Activated CD8-positive, alpha-beta memory T cell treated with anti-CD3 and anti-CD28 coated beads, Interleukin-2, amount 10 ng/mL, durations not matched to agents 7 days and 5 days (primary cell): ENCODE results near the gene RNASE7. TPM values are rescaled to one million over a fixed set of nuclear protein-coding genes. Genes with fewer than 3 reads are reported as not detected.

Experiments used
- ATAC-seq: fragments of 150-1000 bp; cut with Tn5 transposase; one replicate; pipeline ENCODE4 v1.10.0; 2021; ENCODE audit warnings: moderate library complexity
- CTCF ChIA-PET: fragments of 350-600 bp; sonication (Branson Sonifier 250); formaldehyde crosslinking; loops from one replicate; lab custom pipeline; 2021; ENCODE audit warnings: antibody characterized with exemption; lab: Charles Lee
- DNase-seq: peaks from one replicate; pipeline ENCODE4 v3.0.0-alpha.2; 2020
- H3K27ac Mint-ChIP-seq: one replicate; pipeline ENCODE4 v1.8.0; 2021; ENCODE audit warnings: mild to moderate bottlenecking, mixed read lengths
- H3K27me3 Mint-ChIP-seq: one replicate; pipeline ENCODE4 v1.8.0; 2021; ENCODE audit warnings: mixed read lengths
- H3K36me3 Mint-ChIP-seq: one replicate; pipeline ENCODE4 v1.8.0; 2021; ENCODE audit warnings: mild to moderate bottlenecking, mixed read lengths
- H3K4me1 Mint-ChIP-seq: one replicate; pipeline ENCODE4 v1.8.0; 2021; ENCODE audit warnings: mixed read lengths
- H3K4me3 Mint-ChIP-seq: one replicate; pipeline ENCODE4 v1.8.0; 2021; ENCODE audit warnings: mild to moderate bottlenecking, moderate library complexity, mixed read lengths
- H3K9me3 Mint-ChIP-seq: one replicate; pipeline ENCODE4 v1.8.0; 2022; ENCODE audit warnings: low read depth, mixed read lengths
- total RNA-seq, 2 experiments: library from RNA; stranded (reverse); gene quantifications; one replicate each; pipeline ENCODE4 v1.2.3, GENCODE V29; 2021

The RNASE7 gene
- total RNA-seq, 2 experiments from 2014 or later: not detected

DNA sequence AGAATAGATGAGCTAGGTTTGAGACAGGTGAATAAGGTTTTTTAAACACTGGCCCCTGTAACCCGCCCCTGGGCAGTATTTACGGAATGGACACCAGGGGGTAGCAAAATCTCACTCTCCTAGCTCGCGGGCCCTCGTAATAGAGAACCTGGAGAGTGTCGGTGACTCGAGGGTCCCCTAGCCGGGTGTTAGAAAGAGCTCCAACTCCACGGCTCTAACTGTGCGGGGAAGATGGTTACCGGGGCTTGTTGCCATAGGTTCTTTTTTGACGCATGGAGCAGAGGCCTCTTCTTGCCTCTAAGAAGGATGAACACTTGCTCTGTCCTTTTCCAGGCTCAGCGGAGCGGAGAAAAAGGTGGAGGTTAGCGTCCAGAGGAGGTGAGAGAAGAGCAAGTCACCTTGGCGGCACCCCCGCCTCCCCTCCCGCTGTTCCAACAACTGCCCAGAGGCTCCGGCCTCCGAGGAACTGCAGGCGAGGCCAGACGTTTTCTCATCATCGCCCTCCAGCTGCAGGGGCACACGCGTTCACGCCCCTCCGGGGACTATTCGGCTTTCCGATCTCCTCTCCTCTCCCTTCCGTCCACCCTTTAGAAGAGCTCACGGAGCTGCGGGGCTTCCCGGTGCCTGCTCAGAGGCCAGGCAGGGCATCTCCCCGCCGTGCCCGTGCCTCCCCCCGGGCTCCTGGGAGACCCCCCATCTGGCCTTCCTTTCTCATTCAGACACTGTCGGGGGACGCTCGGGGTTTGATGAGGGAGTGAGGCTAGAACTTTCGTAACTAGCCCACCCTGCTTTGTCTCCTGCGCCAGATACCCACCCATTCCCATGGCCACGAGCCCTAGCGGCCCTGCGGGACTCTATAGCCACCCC is 26.6 kb downstream of the RNASE7 start:
- peaks cover 89% of the 10 kb centered on the region for H3K27me3 Mint-ChIP-seq
- CTCF ChIA-PET: interaction anchor here (1.0 to 5.0 kb wide), 20 partner anchors 12 to 186 kb away, joined by 3 to 109 read pairs (median 5); partner anchors contain the start of genes TMEM253 and ZNF219
- peak; percentile 62 for ATAC-seq
- peaks cover 31% of the 10 kb centered on the region for H3K4me1 Mint-ChIP-seq
- DNase-seq: peak; percentile 64
- no peaks in the 10 kb centered on the region for H3K9me3 Mint-ChIP-seq
- H3K36me3 Mint-ChIP-seq: no peaks in the 10 kb centered on the region
- no peak overlapping the region for H3K4me3 Mint-ChIP-seq
- H3K27ac Mint-ChIP-seq: no peak overlapping the region

DNA sequence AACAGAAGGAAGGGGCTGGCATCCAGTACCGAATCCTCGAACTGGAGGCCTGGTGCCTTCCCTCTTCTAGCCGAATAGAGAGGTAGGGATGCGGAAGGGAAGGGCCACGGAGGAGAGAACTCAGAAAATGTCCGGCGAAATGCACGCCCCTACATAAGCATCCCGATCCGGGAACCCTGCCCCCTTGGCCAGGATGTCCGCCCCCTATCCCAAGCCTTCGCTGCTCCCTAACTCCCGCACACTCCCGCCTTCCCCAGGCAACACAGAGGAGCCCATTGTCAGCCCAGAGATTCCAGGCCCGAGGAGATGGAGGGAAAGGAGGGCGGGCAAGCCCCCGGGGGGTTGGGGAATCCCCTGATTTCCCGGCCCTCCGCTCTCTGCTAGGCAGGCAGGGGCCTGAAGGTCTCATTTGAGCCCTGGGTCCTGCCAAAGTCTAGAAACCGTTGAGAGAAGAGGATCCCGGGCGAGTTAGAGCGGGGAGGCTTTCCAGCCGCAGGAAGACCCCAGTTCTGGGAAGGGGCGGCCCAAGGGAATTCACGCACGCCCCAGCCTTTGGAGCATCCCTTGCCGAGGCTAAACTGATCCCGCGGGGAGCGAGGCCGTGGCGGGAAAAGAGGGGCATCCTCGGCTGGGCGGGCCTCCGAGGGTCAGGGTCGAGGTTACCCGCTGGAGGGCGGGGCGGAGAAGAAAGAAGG is 27.4 kb downstream of the RNASE7 start:
- H3K27me3 Mint-ChIP-seq: peaks cover 84% of the 10 kb centered on the region
- peak overlapping the region; percentile 47 for H3K4me3 Mint-ChIP-seq
- DNase-seq (no peak), ATAC-seq (no peak)
- CTCF ChIA-PET: interaction anchor here (1.0 to 5.9 kb wide), 16 partner anchors 18 to 92 kb away, joined by 3 to 109 read pairs (median 16); partner anchors contain the start of genes TMEM253 and ZNF219
- H3K9me3 Mint-ChIP-seq: no peaks in the 10 kb centered on the region
- no peak overlapping the region for H3K27ac Mint-ChIP-seq
- no peaks in the 10 kb centered on the region for H3K36me3 Mint-ChIP-seq
- peaks cover 31% of the 10 kb centered on the region for H3K4me1 Mint-ChIP-seq

DNA sequence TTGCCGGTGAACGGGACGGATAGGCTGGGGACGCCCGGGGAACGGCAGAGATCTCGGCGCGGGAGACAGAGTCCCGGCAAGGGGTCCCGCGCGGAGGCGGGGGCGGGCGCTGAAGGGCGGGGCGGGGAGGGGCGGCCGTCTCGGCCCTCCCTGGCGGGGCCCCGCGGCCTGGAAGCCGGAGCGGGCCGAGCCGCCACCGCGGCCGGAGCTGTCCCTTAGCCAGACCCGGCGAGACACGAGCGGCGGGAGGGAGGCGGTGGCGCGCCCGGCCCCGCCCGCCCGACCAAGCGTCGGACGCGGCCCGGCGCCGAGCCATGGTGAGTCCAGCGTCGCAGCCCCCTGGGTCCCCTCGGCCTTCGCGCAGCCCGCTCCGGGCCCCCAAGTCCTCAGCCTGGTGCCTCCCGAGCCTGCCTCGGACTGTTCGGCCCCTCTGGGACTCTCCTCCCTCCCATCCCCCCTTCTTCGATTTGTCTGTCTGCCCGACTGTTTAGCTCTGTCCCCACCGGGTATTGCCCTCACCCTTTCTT is 28.0 kb downstream of the RNASE7 start, which contains the start of gene ARHGEF40:
ARHGEF40 (plus strand) TSS at position 222 of the 527 bp plus-strand sequence; CDS start at position 315, 93 bp downstream.
- Mint-ChIP-seq H3K36me3 (no peaks in the 10 kb centered on the region), H3K4me1 (peaks cover 31% of the 10 kb centered on the region), H3K9me3 (no peaks in the 10 kb centered on the region), H3K27ac (no peak within 1 kb of the TSS), H3K4me3 (peak within 1 kb of the TSS; percentile 62), H3K27me3 (peaks cover 78% of the 10 kb centered on the region)
- DNase-seq (no peak), ATAC-seq (peak; percentile 13)
- CTCF ChIA-PET: interaction anchor here (0.8 to 5.9 kb wide), 9 partner anchors 18 to 92 kb away, joined by 3 to 74 read pairs (median 6); no protein-coding TSS in a partner anchor

DNA sequence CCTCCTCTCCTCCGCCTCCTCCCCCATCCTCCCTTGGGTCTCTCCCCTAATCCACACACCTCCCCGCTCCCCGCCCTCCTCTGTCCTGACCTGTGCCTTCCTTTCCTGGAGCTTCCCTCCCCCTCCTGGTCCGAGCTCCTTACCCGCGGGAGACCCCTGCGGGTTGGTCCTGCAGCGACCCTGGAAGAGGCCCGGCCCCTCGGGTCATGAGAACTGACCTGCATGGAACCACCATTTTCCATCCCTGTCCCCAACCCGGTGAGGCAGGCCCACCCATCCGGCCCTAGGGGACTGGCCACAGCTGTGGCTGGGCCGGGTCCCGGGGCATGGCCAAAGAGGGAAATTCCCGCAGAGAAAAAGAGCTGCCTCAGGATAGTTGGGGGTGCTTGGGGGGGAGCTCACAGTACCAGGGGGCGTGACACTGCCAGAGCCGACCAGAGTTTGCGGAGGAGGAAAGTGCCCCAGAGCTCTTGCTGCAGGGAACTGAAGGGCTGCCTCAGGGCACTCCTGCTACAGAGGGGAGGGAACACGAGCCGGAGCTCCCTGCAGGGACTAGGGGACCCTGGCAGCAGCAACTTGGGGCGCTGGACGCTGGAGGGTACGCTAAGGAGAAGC is 28.6 kb downstream of the RNASE7 start:
- Mint-ChIP-seq H3K27ac (no peak overlapping the region), H3K4me3 (peak overlapping the region; percentile 62), H3K4me1 (peaks cover 31% of the 10 kb centered on the region), H3K9me3 (no peaks in the 10 kb centered on the region), H3K36me3 (no peaks in the 10 kb centered on the region), H3K27me3 (peaks cover 72% of the 10 kb centered on the region)
- DNase-seq (no peak), ATAC-seq (peak; percentile 28)
- CTCF ChIA-PET: interaction anchor here (0.8 to 5.9 kb wide), 10 partner anchors 17 to 93 kb away, joined by 3 to 74 read pairs (median 6); no protein-coding TSS in a partner anchor

DNA sequence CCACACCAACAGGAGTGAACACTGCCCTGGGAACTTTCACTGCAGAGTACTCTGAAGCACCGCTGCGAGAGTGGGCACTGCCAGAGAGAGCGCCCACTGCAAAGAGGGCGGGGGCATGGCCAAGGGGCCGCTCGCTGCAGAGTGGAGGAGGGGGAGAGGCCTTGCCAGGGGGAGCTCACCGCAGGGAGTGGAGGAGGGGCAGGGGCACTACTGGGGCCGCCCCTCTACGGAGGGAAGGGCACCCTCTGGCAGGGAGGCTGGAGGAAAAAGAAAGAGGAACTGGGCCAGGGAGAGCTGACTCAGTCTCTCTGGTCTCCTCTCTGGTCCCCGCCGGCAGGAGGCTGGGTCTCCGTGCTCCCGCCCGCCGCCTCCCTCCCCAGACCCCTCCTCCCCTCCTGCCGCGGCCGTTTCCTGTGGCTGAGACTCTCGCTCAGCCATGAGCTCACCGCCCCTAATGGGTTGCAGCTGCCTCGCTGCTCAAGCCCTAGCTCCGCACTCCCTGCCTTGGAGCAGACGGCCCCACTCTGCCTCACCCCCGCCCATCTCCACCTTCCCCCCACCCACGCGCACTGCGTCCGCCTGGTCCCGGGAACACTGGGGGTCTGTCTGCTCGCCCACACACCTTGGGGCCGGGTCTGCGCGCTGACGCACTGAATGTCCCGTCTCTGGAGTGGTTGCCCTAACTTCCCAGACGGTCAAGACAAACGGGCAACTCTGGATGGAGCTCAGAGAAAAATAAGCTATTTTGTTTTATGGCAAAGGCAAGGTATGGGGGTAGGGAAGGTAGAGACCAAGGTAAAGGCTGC is 29.3 kb downstream of the RNASE7 start:
- peaks cover 65% of the 10 kb centered on the region for H3K27me3 Mint-ChIP-seq
- H3K4me1 Mint-ChIP-seq: peaks cover 31% of the 10 kb centered on the region
- peak overlapping the region; percentile 62 for H3K4me3 Mint-ChIP-seq
- DNase-seq (peak; percentile 71), ATAC-seq (peak; percentile 57)
- no peaks in the 10 kb centered on the region for H3K36me3 Mint-ChIP-seq
- H3K27ac Mint-ChIP-seq: no peak overlapping the region
- CTCF ChIA-PET: interaction anchor here (1.0 to 5.9 kb wide), 10 partner anchors 17 to 101 kb away, joined by 3 to 74 read pairs (median 6); partner anchors contain the start of gene TMEM253
- H3K9me3 Mint-ChIP-seq: no peaks in the 10 kb centered on the region

DNA sequence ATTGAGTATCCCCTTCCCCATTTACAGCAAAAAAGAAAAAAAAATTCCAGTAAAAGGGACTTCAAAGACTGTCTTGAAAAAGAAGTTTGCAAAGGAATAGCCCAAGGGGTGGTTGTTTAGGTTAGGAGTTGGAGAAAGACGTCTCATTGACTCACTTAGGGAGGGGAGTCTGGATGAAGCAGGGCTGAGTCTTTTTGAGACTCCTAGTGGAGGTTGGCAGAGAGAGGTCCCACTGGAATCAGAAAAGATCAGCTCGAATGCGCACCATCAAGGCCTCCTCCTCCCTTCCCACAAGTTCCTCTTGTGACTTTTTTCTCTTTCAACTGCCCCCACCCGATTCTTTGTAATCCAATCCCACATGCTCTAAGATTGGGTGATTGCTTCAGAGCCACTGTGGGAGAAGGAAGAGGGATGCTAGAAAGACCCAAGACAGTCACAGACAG is 29.9 kb downstream of the RNASE7 start:
- no peak overlapping the region for H3K4me3 Mint-ChIP-seq
- no peaks in the 10 kb centered on the region for H3K36me3 Mint-ChIP-seq
- no peaks in the 10 kb centered on the region for H3K9me3 Mint-ChIP-seq
- H3K4me1 Mint-ChIP-seq: peaks cover 31% of the 10 kb centered on the region
- ATAC-seq (no peak), DNase-seq (no peak)
- CTCF ChIA-PET: interaction anchor here (0.7 to 5.9 kb wide), 9 partner anchors 10 to 101 kb away, joined by 3 to 74 read pairs (median 6); partner anchors contain the start of gene TMEM253
- no peak overlapping the region for H3K27ac Mint-ChIP-seq
- peaks cover 60% of the 10 kb centered on the region for H3K27me3 Mint-ChIP-seq

DNA sequence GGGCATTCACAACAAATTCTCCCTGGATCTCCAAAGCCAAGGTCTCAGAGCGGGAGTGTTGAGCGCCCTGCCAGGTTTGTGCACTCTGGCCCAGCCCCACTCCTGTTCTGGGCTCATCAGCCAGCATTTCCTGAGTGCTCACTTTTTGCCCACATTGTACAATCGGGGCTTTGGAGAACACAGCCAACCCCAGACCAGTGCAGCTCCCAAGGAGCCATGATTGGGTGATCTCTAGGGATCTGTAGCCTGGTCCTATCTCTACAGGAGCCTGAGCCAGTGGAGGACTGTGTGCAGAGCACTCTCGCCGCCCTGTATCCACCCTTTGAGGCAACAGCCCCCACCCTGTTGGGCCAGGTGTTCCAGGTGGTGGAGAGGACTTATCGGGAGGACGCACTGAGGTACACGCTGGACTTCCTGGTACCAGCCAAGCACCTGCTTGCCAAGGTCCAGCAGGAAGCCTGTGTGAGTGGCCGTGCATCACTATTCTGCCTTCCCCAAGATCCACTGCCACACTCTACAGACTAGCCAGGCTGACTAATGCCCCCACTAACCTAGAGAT is 30.7 kb downstream of the RNASE7 start:
- H3K4me1 Mint-ChIP-seq: peaks cover 31% of the 10 kb centered on the region
- no peak overlapping the region for H3K4me3 Mint-ChIP-seq
- no peaks in the 10 kb centered on the region for H3K36me3 Mint-ChIP-seq
- no peak for DNase-seq
- peaks cover 52% of the 10 kb centered on the region for H3K27me3 Mint-ChIP-seq
- no peaks in the 10 kb centered on the region for H3K9me3 Mint-ChIP-seq
- ATAC-seq: no peak
- CTCF ChIA-PET: interaction anchor here (0.7 to 5.9 kb wide), 6 partner anchors 11 to 31 kb away, joined by 3 to 74 read pairs (median 25); no protein-coding TSS in a partner anchor
- no peak overlapping the region for H3K27ac Mint-ChIP-seq

DNA sequence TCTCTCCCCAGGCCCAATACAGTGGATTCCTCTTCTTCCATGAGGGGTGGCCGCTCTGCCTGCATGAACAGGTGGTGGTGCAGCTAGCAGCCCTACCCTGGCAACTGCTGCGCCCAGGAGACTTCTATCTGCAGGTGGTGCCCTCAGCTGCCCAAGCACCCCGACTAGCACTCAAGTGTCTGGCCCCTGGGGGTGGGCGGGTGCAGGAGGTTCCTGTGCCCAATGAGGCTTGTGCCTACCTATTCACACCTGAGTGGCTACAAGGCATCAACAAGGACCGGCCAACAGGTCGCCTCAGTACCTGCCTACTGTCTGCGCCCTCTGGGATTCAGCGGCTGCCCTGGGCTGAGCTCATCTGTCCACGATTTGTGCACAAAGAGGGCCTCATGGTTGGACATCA is 31.8 kb downstream of the RNASE7 start:
- H3K27me3 Mint-ChIP-seq: peaks cover 44% of the 10 kb centered on the region
- no peaks in the 10 kb centered on the region for H3K9me3 Mint-ChIP-seq
- CTCF ChIA-PET: interaction anchor here (1.9 to 5.9 kb wide), 4 partner anchors 14 to 31 kb away, joined by 6 to 74 read pairs (median 28); no protein-coding TSS in a partner anchor
- ATAC-seq (no peak), DNase-seq (no peak)
- no peak overlapping the region for H3K4me3 Mint-ChIP-seq
- no peaks in the 10 kb centered on the region for H3K36me3 Mint-ChIP-seq
- H3K27ac Mint-ChIP-seq: no peak overlapping the region
- H3K4me1 Mint-ChIP-seq: peaks cover 25% of the 10 kb centered on the region

DNA sequence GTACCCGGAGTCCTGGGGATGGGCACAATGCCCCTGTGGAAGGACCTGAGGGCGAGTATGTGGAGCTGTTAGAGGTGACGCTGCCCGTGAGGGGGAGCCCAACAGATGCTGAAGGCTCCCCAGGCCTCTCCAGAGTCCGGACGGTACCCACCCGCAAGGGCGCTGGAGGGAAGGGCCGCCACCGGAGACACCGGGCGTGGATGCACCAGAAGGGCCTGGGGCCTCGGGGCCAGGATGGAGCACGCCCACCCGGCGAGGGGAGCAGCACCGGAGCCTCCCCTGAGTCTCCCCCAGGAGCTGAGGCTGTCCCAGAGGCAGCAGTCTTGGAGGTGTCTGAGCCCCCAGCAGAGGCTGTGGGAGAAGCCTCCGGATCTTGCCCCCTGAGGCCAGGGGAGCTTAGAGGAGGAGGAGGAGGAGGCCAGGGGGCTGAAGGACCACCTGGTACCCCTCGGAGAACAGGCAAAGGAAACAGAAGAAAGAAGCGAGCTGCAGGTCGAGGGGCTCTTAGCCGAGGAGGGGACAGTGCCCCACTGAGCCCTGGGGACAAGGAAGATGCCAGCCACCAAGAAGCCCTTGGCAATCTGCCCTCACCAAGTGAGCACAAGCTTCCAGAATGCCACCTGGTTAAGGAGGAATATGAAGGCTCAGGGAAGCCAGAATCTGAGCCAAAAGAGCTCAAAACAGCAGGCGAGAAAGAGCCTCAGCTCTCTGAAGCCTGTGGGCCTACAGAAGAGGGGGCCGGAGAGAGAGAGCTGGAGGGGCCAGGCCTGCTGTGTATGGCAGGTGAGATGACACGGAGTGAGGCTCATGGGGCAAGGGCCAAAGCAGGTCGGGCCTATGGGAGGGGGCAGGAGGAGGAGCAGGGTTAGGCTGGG is 32.5 kb downstream of the RNASE7 start:
- Mint-ChIP-seq H3K36me3 (no peaks in the 10 kb centered on the region), H3K9me3 (no peaks in the 10 kb centered on the region), H3K27me3 (peaks cover 36% of the 10 kb centered on the region), H3K27ac (no peak overlapping the region), H3K4me3 (no peak overlapping the region), H3K4me1 (peaks cover 19% of the 10 kb centered on the region)
- CTCF ChIA-PET: interaction anchor here (0.8 to 5.9 kb wide), 6 partner anchors 13 to 421 kb away, joined by 3 to 74 read pairs (median 8); no protein-coding TSS in a partner anchor
- ATAC-seq (no peak), DNase-seq (no peak)

DNA sequence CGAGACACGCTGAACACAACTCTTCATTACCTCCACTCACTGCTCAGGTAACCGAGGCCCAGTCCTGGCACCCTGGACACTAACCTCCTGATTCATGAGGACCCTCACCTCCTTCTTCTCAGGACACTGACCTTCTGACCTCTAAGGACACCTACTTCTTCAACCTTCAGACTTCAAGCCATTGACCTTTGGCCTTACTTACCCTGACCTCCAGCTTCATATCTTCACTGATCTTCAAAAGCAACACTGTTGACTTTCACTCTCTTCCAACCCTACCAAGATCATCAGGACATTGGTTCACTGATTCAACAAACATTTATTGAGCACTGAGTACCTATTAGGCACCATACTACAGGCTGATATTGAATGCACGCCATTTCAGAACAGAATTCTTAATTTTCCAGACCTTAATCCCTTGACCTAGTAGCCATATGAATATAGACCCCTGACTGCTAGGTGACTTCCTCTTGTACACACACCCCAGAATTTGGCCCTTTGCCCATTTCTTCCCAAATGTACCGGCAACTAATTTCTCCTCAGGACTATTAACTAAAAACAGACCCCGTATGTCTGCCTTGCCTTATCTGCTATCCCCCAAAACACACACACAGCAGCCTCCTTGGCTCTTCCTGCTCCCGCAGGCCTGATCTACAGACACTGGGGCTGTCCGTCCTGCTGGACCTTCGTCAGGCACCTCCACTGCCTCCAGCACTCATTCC is 33.7 kb downstream of the RNASE7 start:
- H3K27me3 Mint-ChIP-seq: peaks cover 26% of the 10 kb centered on the region
- no peak overlapping the region for H3K4me3 Mint-ChIP-seq
- CTCF ChIA-PET: interaction anchor here (1.9 to 5.9 kb wide), 2 partner anchors 17 to 29 kb away, joined by 6 to 74 read pairs; no protein-coding TSS in a partner anchor
- H3K4me1 Mint-ChIP-seq: peaks cover 11% of the 10 kb centered on the region
- H3K36me3 Mint-ChIP-seq: no peaks in the 10 kb centered on the region
- H3K27ac Mint-ChIP-seq: no peak overlapping the region
- no peak for ATAC-seq
- DNase-seq: no peak
- H3K9me3 Mint-ChIP-seq: no peaks in the 10 kb centered on the region
